GM23338 (cell line): ENCODE results near the gene NEURL3. TPM values are rescaled to one million over a fixed set of nuclear protein-coding genes. Genes with fewer than 3 reads are reported as not detected.

Experiments used
- JUNB ChIP-seq: IDR thresholded peaks from one replicate; pipeline ENCODE4 v1.6.1; 2016; ENCODE audit warnings: antibody characterized with exemption; ENCODE audit not compliant: unreplicated experiment
- ZNF331 ChIP-seq: fragments of 250-450 bp; sonication (Bioruptor Pico); IDR thresholded peaks from 2 replicates; pipeline ENCODE4 v1.5.0; 2020; ENCODE audit warnings: low read depth, mild to moderate bottlenecking, moderate library complexity
- polyA plus RNA-seq: library from polyadenylated mRNA; unstranded; fragments of >200 nt; fragmentation: Nextera tagmentation; extraction: Ambion mirVana; gene quantifications from 2 replicates; pipeline ENCODE4 v1.2.1, GENCODE V29; 2016
- total RNA-seq: library from RNA; depleted of rRNA; stranded (reverse); fragments of >200 nt; shearing (Covaris generic); gene quantifications from 2 replicates; pipeline ENCODE4 v1.2.3, GENCODE V29; 2014
- TF ChIP-seq, protein P1 (sequence below): fragments of 250-450 bp; sonication (Bioruptor Pico); IDR thresholded peaks from 2 replicates; pipeline ENCODE4 v1.5.0; 2020; ENCODE audit warnings: mild to moderate bottlenecking, moderate library complexity
- TF ChIP-seq, protein P2 (sequence below): IDR thresholded peaks from one replicate; pipeline ENCODE4 v1.6.1; 2018; ENCODE audit warnings: antibody characterized with exemption; ENCODE audit not compliant: unreplicated experiment

NEURL3 gene
- total and polyA plus RNA-seq, 2 experiments from 2014 or later = 0.21 TPM; not detected in 1

DNA sequence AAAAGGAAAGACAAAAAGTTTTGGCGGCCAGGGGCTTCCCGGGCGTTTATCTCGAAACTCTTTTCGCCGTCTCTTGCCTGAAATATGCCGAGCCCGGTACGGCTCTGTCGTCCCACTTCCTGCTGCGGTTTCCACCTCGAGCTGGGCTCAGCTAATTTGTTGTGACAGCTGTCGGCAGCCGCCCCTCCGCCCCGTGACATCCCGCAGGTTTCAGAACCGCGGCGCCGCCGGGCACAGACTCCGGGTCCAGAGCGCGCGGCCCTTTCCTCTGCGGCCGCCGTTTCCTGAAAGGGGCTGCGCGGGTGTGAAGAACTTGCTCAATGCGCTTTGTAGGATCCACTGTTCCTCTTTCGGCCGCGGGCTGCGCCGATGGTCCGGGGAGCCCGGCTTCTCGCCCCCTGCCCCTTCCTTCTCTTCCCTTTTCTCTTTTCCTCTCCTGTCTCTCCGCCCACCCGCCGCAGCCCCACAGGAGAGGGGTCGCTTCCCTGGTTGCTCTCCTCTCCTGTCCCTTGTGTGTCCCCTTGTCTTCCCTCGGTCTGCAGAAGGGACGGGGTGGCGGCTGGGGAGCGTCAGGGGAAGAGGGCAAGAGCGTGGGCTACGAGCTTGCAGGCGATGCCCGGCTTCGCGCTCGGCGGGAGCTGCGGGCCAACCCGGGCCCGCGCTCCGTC, 32.0 kb upstream of the NEURL3 start (continued):
- TF ChIP-seq, protein P1, sequence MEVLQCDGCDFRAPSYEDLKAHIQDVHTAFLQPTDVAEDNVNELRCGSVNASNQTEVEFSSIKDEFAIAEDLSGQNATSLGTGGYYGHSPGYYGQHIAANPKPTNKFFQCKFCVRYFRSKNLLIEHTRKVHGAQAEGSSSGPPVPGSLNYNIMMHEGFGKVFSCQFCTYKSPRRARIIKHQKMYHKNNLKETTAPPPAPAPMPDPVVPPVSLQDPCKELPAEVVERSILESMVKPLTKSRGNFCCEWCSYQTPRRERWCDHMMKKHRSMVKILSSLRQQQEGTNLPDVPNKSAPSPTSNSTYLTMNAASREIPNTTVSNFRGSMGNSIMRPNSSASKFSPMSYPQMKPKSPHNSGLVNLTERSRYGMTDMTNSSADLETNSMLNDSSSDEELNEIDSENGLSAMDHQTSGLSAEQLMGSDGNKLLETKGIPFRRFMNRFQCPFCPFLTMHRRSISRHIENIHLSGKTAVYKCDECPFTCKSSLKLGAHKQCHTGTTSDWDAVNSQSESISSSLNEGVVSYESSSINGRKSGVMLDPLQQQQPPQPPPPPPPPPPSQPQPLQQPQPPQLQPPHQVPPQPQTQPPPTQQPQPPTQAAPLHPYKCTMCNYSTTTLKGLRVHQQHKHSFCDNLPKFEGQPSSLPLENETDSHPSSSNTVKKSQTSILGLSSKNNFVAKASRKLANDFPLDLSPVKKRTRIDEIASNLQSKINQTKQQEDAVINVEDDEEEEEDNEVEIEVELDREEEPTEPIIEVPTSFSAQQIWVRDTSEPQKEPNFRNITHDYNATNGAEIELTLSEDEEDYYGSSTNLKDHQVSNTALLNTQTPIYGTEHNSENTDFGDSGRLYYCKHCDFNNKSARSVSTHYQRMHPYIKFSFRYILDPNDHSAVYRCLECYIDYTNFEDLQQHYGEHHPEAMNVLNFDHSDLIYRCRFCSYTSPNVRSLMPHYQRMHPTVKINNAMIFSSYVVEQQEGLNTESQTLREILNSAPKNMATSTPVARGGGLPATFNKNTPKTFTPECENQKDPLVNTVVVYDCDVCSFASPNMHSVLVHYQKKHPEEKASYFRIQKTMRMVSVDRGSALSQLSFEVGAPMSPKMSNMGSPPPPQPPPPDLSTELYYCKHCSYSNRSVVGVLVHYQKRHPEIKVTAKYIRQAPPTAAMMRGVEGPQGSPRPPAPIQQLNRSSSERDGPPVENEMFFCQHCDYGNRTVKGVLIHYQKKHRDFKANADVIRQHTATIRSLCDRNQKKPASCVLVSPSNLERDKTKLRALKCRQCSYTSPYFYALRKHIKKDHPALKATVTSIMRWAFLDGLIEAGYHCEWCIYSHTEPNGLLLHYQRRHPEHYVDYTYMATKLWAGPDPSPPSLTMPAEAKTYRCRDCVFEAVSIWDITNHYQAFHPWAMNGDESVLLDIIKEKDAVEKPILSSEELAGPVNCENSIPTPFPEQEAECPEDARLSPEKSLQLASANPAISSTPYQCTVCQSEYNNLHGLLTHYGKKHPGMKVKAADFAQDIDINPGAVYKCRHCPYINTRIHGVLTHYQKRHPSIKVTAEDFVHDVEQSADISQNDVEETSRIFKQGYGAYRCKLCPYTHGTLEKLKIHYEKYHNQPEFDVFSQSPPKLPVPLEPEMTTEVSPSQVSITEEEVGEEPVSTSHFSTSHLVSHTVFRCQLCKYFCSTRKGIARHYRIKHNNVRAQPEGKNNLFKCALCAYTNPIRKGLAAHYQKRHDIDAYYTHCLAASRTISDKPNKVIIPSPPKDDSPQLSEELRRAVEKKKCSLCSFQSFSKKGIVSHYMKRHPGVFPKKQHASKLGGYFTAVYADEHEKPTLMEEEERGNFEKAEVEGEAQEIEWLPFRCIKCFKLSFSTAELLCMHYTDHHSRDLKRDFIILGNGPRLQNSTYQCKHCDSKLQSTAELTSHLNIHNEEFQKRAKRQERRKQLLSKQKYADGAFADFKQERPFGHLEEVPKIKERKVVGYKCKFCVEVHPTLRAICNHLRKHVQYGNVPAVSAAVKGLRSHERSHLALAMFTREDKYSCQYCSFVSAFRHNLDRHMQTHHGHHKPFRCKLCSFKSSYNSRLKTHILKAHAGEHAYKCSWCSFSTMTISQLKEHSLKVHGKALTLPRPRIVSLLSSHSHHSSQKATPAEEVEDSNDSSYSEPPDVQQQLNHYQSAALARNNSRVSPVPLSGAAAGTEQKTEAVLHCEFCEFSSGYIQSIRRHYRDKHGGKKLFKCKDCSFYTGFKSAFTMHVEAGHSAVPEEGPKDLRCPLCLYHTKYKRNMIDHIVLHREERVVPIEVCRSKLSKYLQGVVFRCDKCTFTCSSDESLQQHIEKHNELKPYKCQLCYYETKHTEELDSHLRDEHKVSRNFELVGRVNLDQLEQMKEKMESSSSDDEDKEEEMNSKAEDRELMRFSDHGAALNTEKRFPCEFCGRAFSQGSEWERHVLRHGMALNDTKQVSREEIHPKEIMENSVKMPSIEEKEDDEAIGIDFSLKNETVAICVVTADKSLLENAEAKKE (CRISPR knock-in tag) = no peak
- TF ChIP-seq ZNF331 (CRISPR knock-in tag) (no peak), JUNB (no peak)
- TF ChIP-seq, protein P2, sequence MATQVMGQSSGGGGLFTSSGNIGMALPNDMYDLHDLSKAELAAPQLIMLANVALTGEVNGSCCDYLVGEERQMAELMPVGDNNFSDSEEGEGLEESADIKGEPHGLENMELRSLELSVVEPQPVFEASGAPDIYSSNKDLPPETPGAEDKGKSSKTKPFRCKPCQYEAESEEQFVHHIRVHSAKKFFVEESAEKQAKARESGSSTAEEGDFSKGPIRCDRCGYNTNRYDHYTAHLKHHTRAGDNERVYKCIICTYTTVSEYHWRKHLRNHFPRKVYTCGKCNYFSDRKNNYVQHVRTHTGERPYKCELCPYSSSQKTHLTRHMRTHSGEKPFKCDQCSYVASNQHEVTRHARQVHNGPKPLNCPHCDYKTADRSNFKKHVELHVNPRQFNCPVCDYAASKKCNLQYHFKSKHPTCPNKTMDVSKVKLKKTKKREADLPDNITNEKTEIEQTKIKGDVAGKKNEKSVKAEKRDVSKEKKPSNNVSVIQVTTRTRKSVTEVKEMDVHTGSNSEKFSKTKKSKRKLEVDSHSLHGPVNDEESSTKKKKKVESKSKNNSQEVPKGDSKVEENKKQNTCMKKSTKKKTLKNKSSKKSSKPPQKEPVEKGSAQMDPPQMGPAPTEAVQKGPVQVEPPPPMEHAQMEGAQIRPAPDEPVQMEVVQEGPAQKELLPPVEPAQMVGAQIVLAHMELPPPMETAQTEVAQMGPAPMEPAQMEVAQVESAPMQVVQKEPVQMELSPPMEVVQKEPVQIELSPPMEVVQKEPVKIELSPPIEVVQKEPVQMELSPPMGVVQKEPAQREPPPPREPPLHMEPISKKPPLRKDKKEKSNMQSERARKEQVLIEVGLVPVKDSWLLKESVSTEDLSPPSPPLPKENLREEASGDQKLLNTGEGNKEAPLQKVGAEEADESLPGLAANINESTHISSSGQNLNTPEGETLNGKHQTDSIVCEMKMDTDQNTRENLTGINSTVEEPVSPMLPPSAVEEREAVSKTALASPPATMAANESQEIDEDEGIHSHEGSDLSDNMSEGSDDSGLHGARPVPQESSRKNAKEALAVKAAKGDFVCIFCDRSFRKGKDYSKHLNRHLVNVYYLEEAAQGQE = no peak
